GM21390 (cell line): Measurements from ENCODE around the gene SULT1A1.

Experiments used
- ATAC-seq: cut with Tn5 transposase; IDR thresholded peaks from one replicate; pipeline ENCODE4 v1.9.1; 2021; ENCODE audit not compliant: unreplicated experiment

SULT1A1 gene

DNA sequence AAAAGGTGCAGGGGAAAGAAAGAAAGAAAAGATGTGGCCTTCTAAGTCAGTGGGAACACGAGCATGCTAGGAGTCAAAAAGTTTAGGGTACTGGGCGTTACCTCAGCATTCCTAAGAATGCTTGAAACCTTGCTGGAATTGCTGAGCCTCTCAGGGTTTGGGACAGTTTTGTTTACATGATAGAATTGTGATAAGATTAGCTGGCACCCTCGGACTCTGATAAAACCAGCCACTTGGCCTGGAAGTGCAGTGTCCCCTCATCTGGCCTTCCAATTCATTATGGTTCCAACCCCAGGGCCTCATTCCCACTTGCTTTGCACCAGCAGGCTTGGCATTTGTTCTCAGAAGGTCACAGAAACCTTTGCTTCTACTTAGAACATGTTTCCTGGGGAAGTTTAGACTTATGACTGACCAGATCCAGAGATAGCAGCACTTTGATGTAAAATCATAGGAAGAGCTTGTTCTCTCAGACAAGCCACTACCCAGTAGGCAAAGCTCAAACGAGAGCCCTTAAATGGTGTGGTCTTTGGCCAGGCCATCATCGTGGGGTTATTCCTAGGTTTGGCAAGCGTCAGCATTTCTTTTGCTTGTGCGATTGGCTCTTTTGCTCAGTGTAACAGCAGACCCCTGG is 48.2 kb downstream of the SULT1A1 start:
- no peak for ATAC-seq

DNA sequence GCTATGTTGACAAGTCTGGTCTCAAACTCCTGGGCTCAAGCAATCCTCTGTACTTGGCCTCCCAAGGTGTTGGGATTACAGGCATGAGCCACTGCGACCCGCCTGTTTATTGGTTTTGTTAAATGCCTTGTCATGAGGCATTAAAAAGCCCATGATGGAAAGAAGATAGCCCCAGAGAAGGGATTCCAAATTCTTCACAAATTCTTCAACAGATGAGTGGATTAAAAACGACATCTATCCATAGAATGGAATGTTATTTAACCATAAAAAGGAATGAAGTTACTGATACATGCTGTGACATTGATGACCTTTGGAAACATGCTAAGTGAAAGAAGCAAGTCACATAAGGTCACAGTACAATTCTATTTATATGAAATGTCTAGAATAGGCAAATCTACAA is 51.4 kb downstream of the SULT1A1 start:
- ATAC-seq, result no peak

DNA sequence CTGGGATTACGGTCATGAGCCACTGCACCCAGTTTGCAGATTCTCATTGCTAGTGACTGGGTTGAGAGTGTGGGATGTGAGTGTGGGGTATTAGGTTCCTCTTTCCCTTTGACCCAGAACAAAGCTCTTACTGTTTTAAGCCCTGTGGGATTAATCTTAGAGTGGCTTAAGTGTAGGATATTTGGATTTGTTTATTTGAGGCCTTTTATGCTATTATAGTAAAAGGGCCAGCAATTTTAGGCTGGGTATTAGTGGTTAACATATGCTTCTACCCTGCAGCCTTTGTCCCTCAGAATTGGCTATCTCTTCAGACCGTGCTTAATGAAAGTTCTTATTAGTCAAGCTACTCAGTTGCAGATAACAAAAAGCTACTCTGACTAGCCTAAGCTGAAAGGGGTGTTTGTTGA is 52.9 kb downstream of the SULT1A1 start:
- no peak for ATAC-seq

DNA sequence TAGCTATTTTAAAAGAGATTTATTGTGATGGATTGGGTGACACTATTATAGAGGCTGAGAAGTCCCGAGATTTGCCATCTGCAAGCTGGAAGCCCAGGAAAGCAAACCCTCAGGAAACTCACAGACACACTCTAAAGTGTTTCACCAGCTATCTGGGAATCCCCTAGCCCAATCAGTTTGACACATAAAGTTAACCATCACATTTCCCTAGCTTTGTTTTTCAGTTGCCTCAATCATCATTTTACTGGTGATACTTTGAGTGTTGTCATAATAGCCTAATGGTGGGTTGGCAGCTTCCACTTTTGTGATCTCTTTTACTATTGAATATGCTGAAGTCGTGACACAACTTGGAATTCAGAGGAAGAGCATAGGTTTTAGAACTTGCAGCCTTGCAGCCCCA is 54.3 kb downstream of the SULT1A1 start:
- no peak for ATAC-seq
